DMS53 treated with DMSO at 0.1 percent for 48 hours (cell line): Measurements from ENCODE around the gene LGALS7.
"Not testable (repeated sequence)": the region's sequence is repeated elsewhere in the genome, so short reads cannot be mapped to it uniquely, and the experiment has no call there.

Experiments used
- DNase-seq: peaks from one replicate; lab custom pipeline; 2025; ENCODE audit not compliant: unreplicated experiment; lab: John Stamatoyannopoulos, UW

LGALS7 gene

GRCh38 chr19:38773469-38774177 is at the start of gene LGALS7:
Gene LGALS7 (minus strand): TSS chr19:38773517. CDS start chr19:38773492, 25 bp downstream.
- DNase-seq, result no peak

GRCh38 chr19:38821230-38821825 is 48.0 kb upstream of the LGALS7 start:
- not testable (repeated sequence) for DNase-seq

- DNase-seq, result peak; percentile 51
Measured at GRCh38 chr19:38819231-38819920, 46.1 kb upstream of the LGALS7 start.

GRCh38 chr19:38817081-38817480 is 43.8 kb upstream of the LGALS7 start:
- no peak for DNase-seq

GRCh38 chr19:38816131-38816750 is 42.9 kb upstream of the LGALS7 start:
- DNase-seq, result no peak

GRCh38 chr19:38815059-38816001 is 42.0 kb upstream of the LGALS7 start:
- DNase-seq, result no peak

- not testable (repeated sequence) for DNase-seq
Measured at GRCh38 chr19:38813932-38814331, 40.6 kb upstream of the LGALS7 start.

- no peak for DNase-seq
Measured at GRCh38 chr19:38813323-38813722, 40.0 kb upstream of the LGALS7 start.

GRCh38 chr19:38812841-38813320 is 39.6 kb upstream of the LGALS7 start, which contains the start of gene LGALS4:
Gene LGALS4 (minus strand): TSS chr19:38812945. CDS start chr19:38812886, 59 bp downstream.
- no peak for DNase-seq

- no peak for DNase-seq
Measured at GRCh38 chr19:38812009-38812840, 38.9 kb upstream of the LGALS7 start.

GRCh38 chr19:38809592-38810252 is 36.4 kb upstream of the LGALS7 start:
- DNase-seq, result no peak

GRCh38 chr19:38808741-38809140 is 35.4 kb upstream of the LGALS7 start:
- no peak for DNase-seq

GRCh38 chr19:38807374-38808098 is 34.2 kb upstream of the LGALS7 start:
- peak; percentile 14 for DNase-seq

GRCh38 chr19:38806371-38806770 is 33.1 kb upstream of the LGALS7 start:
- DNase-seq, result no peak

GRCh38 chr19:38805180-38805579 is 31.9 kb upstream of the LGALS7 start:
- no peak for DNase-seq

GRCh38 chr19:38803543-38803942 is 30.2 kb upstream of the LGALS7 start:
- no peak for DNase-seq

- DNase-seq, result no peak
Measured at GRCh38 chr19:38801359-38802095, 28.2 kb upstream of the LGALS7 start.
